Ureter (tissue), 1 donor: ENCODE results near the gene KASH5. TPM values are rescaled to one million over a fixed set of nuclear protein-coding genes. Genes with fewer than 3 reads are reported as not detected.
"Not testable (repeated sequence)": the region's sequence is repeated elsewhere in the genome, so short reads cannot be mapped to it uniquely, and the experiment has no call there.

Experiments used
- DNase-seq: peaks from one replicate; pipeline ENCODE4 v3.0.0-alpha.2; 2020; ENCODE audit warnings: low spot score
- total RNA-seq: library from RNA; stranded (reverse); gene quantifications from one replicate; pipeline ENCODE4 v1.2.4, GENCODE V29; 2023
- donor health status: DM: yes; HTN: yes; CAD: no.

KASH5 gene
- total RNA-seq, 1 donor from 2014 or later, result not detected

GRCh38 chr19:49436381-49437017 is 48.5 kb downstream of the KASH5 start:
- no peak for DNase-seq

GRCh38 chr19:49437231-49437630 is 49.2 kb downstream of the KASH5 start:
- no peak for DNase-seq

- DNase-seq, result no peak
These were observed 50.2 kb downstream of the KASH5 start for GRCh38 chr19:49438261-49438660.

- no peak for DNase-seq
These were observed 51.8 kb downstream of the KASH5 start for GRCh38 chr19:49439836-49440235.

- DNase-seq, result no peak
These were observed 52.6 kb downstream of the KASH5 start for GRCh38 chr19:49440439-49441209.

- no peak for DNase-seq
These were observed 53.3 kb downstream of the KASH5 start, which contains the start of gene SLC17A7 for GRCh38 chr19:49441210-49441959. Gene SLC17A7, minus strand, starts transcription at chr19:49441527. Its CDS starts 148 bp downstream, at chr19:49441379.

GRCh38 chr19:49441960-49442350 is 53.9 kb downstream of the KASH5 start:
- no peak for DNase-seq

- DNase-seq, result no peak
These were observed 54.3 kb downstream of the KASH5 start for GRCh38 chr19:49442354-49442753.

GRCh38 chr19:49442771-49443365 is 54.8 kb downstream of the KASH5 start:
- peak; percentile 91 for DNase-seq

GRCh38 chr19:49443366-49444099 is 55.5 kb downstream of the KASH5 start:
- peak; percentile 94 for DNase-seq

GRCh38 chr19:49444100-49444700 is 56.2 kb downstream of the KASH5 start:
- not testable (repeated sequence) for DNase-seq

GRCh38 chr19:49445997-49446396 is 57.9 kb downstream of the KASH5 start:
- no peak for DNase-seq

GRCh38 chr19:49447485-49448431 is 59.7 kb downstream of the KASH5 start:
- DNase-seq, result no peak

- DNase-seq, result no peak
These were observed 60.4 kb downstream of the KASH5 start for GRCh38 chr19:49448432-49448786.

- no peak for DNase-seq
These were observed 62.4 kb downstream of the KASH5 start for GRCh38 chr19:49450405-49450804.

GRCh38 chr19:49451430-49452181 is 63.6 kb downstream of the KASH5 start, which contains the start of gene PIH1D1:
Gene PIH1D1, minus strand, starts transcription at chr19:49451814. Its CDS starts 240 bp downstream, at chr19:49451574.
- peak; percentile 98 for DNase-seq

- DNase-seq, result peak; percentile 98
These were observed 65.1 kb downstream of the KASH5 start, which contains the start of gene ALDH16A1 for GRCh38 chr19:49453013-49453756. Gene ALDH16A1, plus strand, starts transcription at chr19:49453225. Its CDS starts 107 bp downstream, at chr19:49453332.

GRCh38 chr19:49453757-49454240 is 65.8 kb downstream of the KASH5 start:
- no peak for DNase-seq
